K562 (cell line): ENCODE data around the gene SKOR1. TPM values are rescaled to one million over a fixed set of nuclear protein-coding genes. Genes with fewer than 3 reads are reported as not detected.

Experiments used
- ATAC-seq: fragments of 200-7000 bp; cut with Tn5 transposase; 3 replicates; pipeline ENCODE4 v1.9.1; 2020; ENCODE audit warnings: moderate library complexity
- BruUV-seq: library from RNA; stranded (reverse); fragments of 400-500 nt; replicated peaks from 2 replicates; lab custom pipeline; 2021; lab: Mats Ljungman, UMichigan
- CTCF ChIA-PET: fragments of 300-600 bp; formaldehyde crosslinking; extraction: SDS; loops from one replicate; lab custom pipeline; 2021; ENCODE audit warnings: low intra/inter-chr PET ratio; lab: Yijun Ruan, JAX
- POLR2A ChIA-PET: fragments of 300-600, 350-650 bp; sonication (Branson Sonifier 250); formaldehyde crosslinking; extraction: SDS; loops from one replicate; lab custom pipeline; 2021; ENCODE audit warnings: antibody characterized with exemption, inconsistent platforms; lab: Yijun Ruan, JAX
- DNase-seq, 4 experiments: peaks; one replicate each; pipeline versions ENCODE4 v3.0.0 to v3.0.0-alpha.2; 2011 to 2018; ENCODE audit warnings: low spot score in 3 of 4, mixed read lengths in 3 of 4; ENCODE audit errors: extremely low read depth in 1 of 4
- FAIRE-seq: peaks from 2 replicates; lab custom pipeline; 2011; peaks lifted over from hg19 to GRCh38; lab: Jason Lieb, UNC
- H2AFZ ChIP-seq: 2 replicates; pipeline ENCODE4 v1.6.0; 2011; ENCODE audit warnings: low read depth, low read length, control low read depth, inconsistent platforms
- H3K27ac ChIP-seq: fragments of 200-600 bp; 3 replicates; pipeline ENCODE4 v1.8.0; 2011; ENCODE audit warnings: low read depth, mild to moderate bottlenecking, control low read depth, inconsistent platforms, low read length, moderate library complexity, mixed read lengths; ENCODE audit errors: extremely low read depth
- H3K27me3 ChIP-seq, 2 experiments: fragments of 300-600 bp in 1 of 2; 2 replicates in 1 of 2; 3 replicates in 1 of 2; pipeline versions ENCODE4 v1.6.0 to v1.8.0; 2011; ENCODE audit warnings: inconsistent platforms in 2 of 2, low read length in 2 of 2, mild to moderate bottlenecking in 1 of 2, mixed read lengths in 1 of 2, moderate library complexity in 1 of 2; ENCODE audit not compliant: control insufficient read depth in 2 of 2, insufficient read depth in 2 of 2
- H3K36me3 ChIP-seq: fragments of 300-600 bp; 3 replicates; pipeline ENCODE4 v1.8.0; 2011; ENCODE audit warnings: mild to moderate bottlenecking, low read length, inconsistent platforms; ENCODE audit not compliant: control insufficient read depth, insufficient read depth
- H3K4me1 ChIP-seq, 2 experiments: fragments of 200-600 bp in 1 of 2; replicated peaks in 1 of 2; 2 replicates in 1 of 2; 3 replicates in 1 of 2; pipeline versions ENCODE4 v1.5.1 to v1.8.0; 2011; ENCODE audit warnings: inconsistent platforms in 2 of 2, low read length in 2 of 2, mild to moderate bottlenecking in 1 of 2, mixed read lengths in 1 of 2, moderate library complexity in 1 of 2; ENCODE audit not compliant: control insufficient read depth in 2 of 2, insufficient read depth in 2 of 2
- H3K4me2 ChIP-seq: 2 replicates; pipeline ENCODE4 v1.6.1; 2011; ENCODE audit warnings: low read length, control low read depth, inconsistent platforms, mixed read lengths; ENCODE audit not compliant: insufficient read depth
- H3K4me3 ChIP-seq: fragments of 200-600 bp; sonication (generic), shearing (Covaris generic); 2 replicates; pipeline ENCODE4 v1.5.1; 2016; ENCODE audit warnings: control low read depth, inconsistent platforms
- H3K79me2 ChIP-seq: fragments of 200-600 bp; 3 replicates; pipeline ENCODE4 v1.8.0; 2011; ENCODE audit warnings: low read length, inconsistent platforms; ENCODE audit not compliant: control insufficient read depth, insufficient read depth
- H3K9ac ChIP-seq, 2 experiments: 2 replicates each; pipeline versions ENCODE4 v1.6.0 to v1.6.1; 2011; ENCODE audit warnings: low read depth in 2 of 2, low read length in 2 of 2, control low read depth in 1 of 2, inconsistent platforms in 1 of 2, mild to moderate bottlenecking in 1 of 2, mixed read lengths in 1 of 2; ENCODE audit not compliant: insufficient read depth in 1 of 2
- H3K9me1 ChIP-seq: one replicate; pipeline ENCODE4 v1.6.0; 2011; ENCODE audit warnings: inconsistent platforms, mild to moderate bottlenecking, low read length, moderate library complexity; ENCODE audit not compliant: control insufficient read depth, insufficient read depth
- H3K9me3 ChIP-seq: replicated peaks from 2 replicates; pipeline ENCODE4 v1.5.1; 2011; ENCODE audit warnings: low read depth, low read length, inconsistent platforms; ENCODE audit not compliant: control insufficient read depth, insufficient read depth
- H4K20me1 ChIP-seq: replicated peaks from 2 replicates; pipeline ENCODE4 v1.6.1; 2011; ENCODE audit warnings: low read length, inconsistent platforms, mixed read lengths; ENCODE audit not compliant: control insufficient read depth, insufficient read depth
- CHAMP1 ChIP-seq: fragments of 450-650 bp; IDR thresholded peaks from 2 replicates; pipeline ENCODE4 v1.6.1; 2016; ENCODE audit warnings: mild to moderate bottlenecking
- ELF2 ChIP-seq: fragments of 250-450 bp; sonication (Bioruptor Pico); IDR thresholded peaks from 2 replicates; pipeline ENCODE4 v1.5.0; 2021; ENCODE audit warnings: mild to moderate bottlenecking
- RBM25 ChIP-seq: fragments of 200-400 bp; formaldehyde crosslinking; IDR thresholded peaks from 2 replicates; pipeline ENCODE4 v1.6.1; 2018; ENCODE audit warnings: low read length, low read depth, moderate library complexity; ENCODE audit not compliant: severe bottlenecking
- TEAD1 ChIP-seq, 2 experiments: fragments of 450-650 bp in 1 of 2; sonication (generic) in 1 of 2; formaldehyde crosslinking; IDR thresholded peaks; 2 replicates each; pipeline versions ENCODE4 v1.4.0 to v1.8.0; 2020 to 2022; ENCODE audit warnings: mild to moderate bottlenecking in 2 of 2, missing genetic modification reagents in 1 of 2
- ZNF324 ChIP-seq: fragments of 250-450 bp; sonication (Bioruptor Pico); IDR thresholded peaks from 2 replicates; pipeline ENCODE4 v1.4.0; 2020; ENCODE audit warnings: mild to moderate bottlenecking
- whole genome bisulfite sequencing: fragments of 100-300 bp; shearing (Covaris generic); methylation state at CpG from one replicate; pipeline ENCODE4 v1.1.6; 2016; ENCODE audit warnings: low coverage, mixed read lengths; ENCODE audit not compliant: insufficient coverage; ENCODE audit errors: missing lambda C conversion rate; 5-methylcytosine and 5-hydroxymethylcytosine counted together
- in situ Hi-C: fragments of 300-500 bp; cut with MboI; formaldehyde crosslinking; loops from 4 replicates; pipeline ENCODE4 v1.15.0; 2018; ENCODE audit warnings: inconsistent platforms, mixed read lengths
- intact Hi-C: fragments of 100-400 bp; cut with micrococcal nuclease; formaldehyde crosslinking; loops from 2 replicates; pipeline ENCODE4 v1.14.2; 2022
- polyA plus RNA-seq, 8 experiments: library from polyadenylated mRNA; depleted of rRNA in 4 of 8; stranded (reverse) in 5 of 8; unstranded in 3 of 8; fragments of >200 nt; fragmentation: Nextera tagmentation in 2 of 8; fragmentation: Illumina TruSeq in 1 of 8; extraction: Ambion mirVana in 2 of 8; extraction: Trizol in 1 of 8; gene quantifications; 2 replicates each; pipeline versions ENCODE4 v1.2.1 to v1.2.3, GENCODE V29; 2011 to 2014; ENCODE audit warnings: inconsistent platforms in 1 of 8, missing spikeins in 1 of 8
- total RNA-seq, 7 experiments: library from RNA; depleted of rRNA in 6 of 7; stranded (reverse); fragments of >200 nt in 6 of 7; fragmentation: Illumina TruSeq in 2 of 7; extraction: Trizol in 2 of 7; gene quantifications; 2 replicates each; pipeline versions ENCODE4 v1.2.1 to v1.2.3, GENCODE V29; 2011 to 2021; ENCODE audit warnings: low replicate concordance in 1 of 7

SKOR1 gene
- total and polyA plus RNA-seq, 9 of the 15 experiments (the other 6 are each of a cell fraction or from before 2014, with no cell fraction given): 0.04 to 0.41 (median 0.09) TPM; not detected in 3

- TF ChIP-seq CHAMP1: no peak
- no peak for TF ChIP-seq ZNF324 (CRISPR knock-in tag)
- no peak for TF ChIP-seq ELF2 (CRISPR knock-in tag)
These were observed 6.8 kb downstream of the SKOR1 start (continued) for GRCh38 chr15:67832031-67832551.

- no peak for FAIRE-seq
- peak; percentile 75 for TF ChIP-seq RBM25
- no peak for TF ChIP-seq TEAD1 (CRISPR knock-in tag; IDR thresholded peaks at IDR 0.05)
- no TSS peak for BruUV-seq
- H4K20me1 ChIP-seq: no peaks in the 10 kb centered on the region; the same call in 1 of the 2 replicates
- no peaks in the 10 kb centered on the region for H3K36me3 ChIP-seq
- peak overlapping the region; percentile 79 for H2AFZ ChIP-seq
- peaks cover 2 to 29% of the 10 kb centered on the region in 2 experiments; a peak in 4 of 5 replicates for H3K27me3 ChIP-seq
- H3K9me1 ChIP-seq: no peaks in the 10 kb centered on the region
- H3K9ac ChIP-seq: peak overlapping the region in 1 of 2 experiments; percentile 88; a peak in 2 of 4 replicates
- ChIA-PET CTCF (interaction anchor here (0.5 to 5.5 kb wide), 4 partner anchors 331 to 473 kb away, joined by 3 to 39 read pairs (median 10); no protein-coding TSS in a partner anchor), POLR2A (interaction anchor here (1.1 to 2.3 kb wide), 3 partner anchors 12 to 31 kb away, joined by 3 to 7 read pairs (median 3); no protein-coding TSS in a partner anchor)
- no peak overlapping the region for H3K27ac ChIP-seq
- 32% methylated on average over 30 of the region's 32 CpGs for WGBS
- in situ Hi-C loops: loop anchor here (10.0 kb wide), 1 partner anchor 898 kb away; no protein-coding TSS in a partner anchor
- intact Hi-C loops: loop anchor here (1.0 to 10.0 kb wide), 3 partner anchors 332 to 886 kb away; no protein-coding TSS in a partner anchor
- H3K4me1 ChIP-seq: peaks cover 0 to 31% of the 10 kb centered on the region in 2 experiments; a peak in 3 of 5 replicates
- DNase-seq: no peak
- no peaks in the 10 kb centered on the region for H3K79me2 ChIP-seq
- no peaks in the 10 kb centered on the region for H3K9me3 ChIP-seq
- H3K4me3 ChIP-seq: peak overlapping the region; percentile 36; the same call in 1 of the 2 replicates
- H3K4me2 ChIP-seq: peak overlapping the region; percentile 77
- ATAC-seq: no peak
These were observed 7.8 kb downstream of the SKOR1 start for GRCh38 chr15:67832897-67833709.
